CD4-positive, alpha-beta T cell treated with Interleukin-17A for 4 hours (primary cell): Measurements from ENCODE around the gene MYPOP.

Source experiments
- DNase-seq: peaks from one replicate; pipeline ENCODE4 v3.0.0-alpha.2; 2020; ENCODE audit warnings: mixed read lengths

The MYPOP gene

GRCh38 chr19:45901912-45902650, at the start of gene MYPOP:
Gene MYPOP, minus strand, starts transcription at chr19:45902613. Its CDS starts 840 bp downstream, at chr19:45901773.
- peak; percentile 25 for DNase-seq

- no peak for DNase-seq
These were observed 45.5 kb upstream of the MYPOP start for GRCh38 chr19:45947926-45948325.

- no peak for DNase-seq
These were observed 38.0 kb upstream of the MYPOP start for GRCh38 chr19:45940515-45940805.

GRCh38 chr19:45939792-45940514, 37.5 kb upstream of the MYPOP start:
- DNase-seq: no peak

- no peak for DNase-seq
These were observed 36.4 kb upstream of the MYPOP start for GRCh38 chr19:45938733-45939319.

GRCh38 chr19:45935267-45935666, 32.9 kb upstream of the MYPOP start:
- DNase-seq: no peak

GRCh38 chr19:45934551-45935230, 32.3 kb upstream of the MYPOP start:
- DNase-seq: no peak

GRCh38 chr19:45933759-45934158, 31.3 kb upstream of the MYPOP start:
- no peak for DNase-seq

- no peak for DNase-seq
These were observed 28.6 kb upstream of the MYPOP start for GRCh38 chr19:45931055-45931454.

- no peak for DNase-seq
These were observed 26.8 kb upstream of the MYPOP start for GRCh38 chr19:45929247-45929646.

- peak; percentile 92 for DNase-seq
These were observed 25.3 kb upstream of the MYPOP start for GRCh38 chr19:45927565-45928261.

- DNase-seq: no peak
These were observed 22.6 kb upstream of the MYPOP start for GRCh38 chr19:45924891-45925447.

- DNase-seq: no peak
These were observed 19.9 kb upstream of the MYPOP start for GRCh38 chr19:45922281-45922680.

GRCh38 chr19:45920458-45920857, 18.0 kb upstream of the MYPOP start:
- DNase-seq: no peak

- no peak for DNase-seq
These were observed 17.3 kb upstream of the MYPOP start for GRCh38 chr19:45919678-45920077.

- no peak for DNase-seq
These were observed 16.3 kb upstream of the MYPOP start for GRCh38 chr19:45918721-45919120.

- no peak for DNase-seq
These were observed 15.1 kb upstream of the MYPOP start for GRCh38 chr19:45917421-45918091.

GRCh38 chr19:45913874-45914830, 11.7 kb upstream of the MYPOP start, which contains the start of gene NANOS2:
Gene NANOS2, minus strand, starts transcription at chr19:45914778. Its CDS starts 85 bp downstream, at chr19:45914693.
- no peak for DNase-seq

- no peak for DNase-seq
These were observed 8.9 kb upstream of the MYPOP start for GRCh38 chr19:45911291-45911690.

GRCh38 chr19:45908956-45909355, 6.5 kb upstream of the MYPOP start:
- no peak for DNase-seq

GRCh38 chr19:45906221-45906620, 3.8 kb upstream of the MYPOP start:
- no peak for DNase-seq
